Gastroesophageal sphincter (tissue), 3 donors: ENCODE measurements around the gene TBCK.

Experiments used
- EP300 ChIP-seq: sonication (generic); formaldehyde crosslinking; IDR thresholded peaks from one replicate; pipeline ENCODE4 v1.6.1; 2017; ENCODE audit warnings: antibody characterized with exemption, mild to moderate bottlenecking
- POLR2A ChIP-seq, 2 donors: fragments of 450-650 bp; IDR thresholded peaks; one replicate each; pipeline ENCODE4 v1.6.1; 2017; ENCODE audit warnings: antibody characterized with exemption in 2 of 2, mild to moderate bottlenecking in 2 of 2, moderate library complexity in 1 of 2
- POLR2AphosphoS5 ChIP-seq: sonication (generic); formaldehyde crosslinking; IDR thresholded peaks from one replicate; pipeline ENCODE4 v1.6.1; 2017; ENCODE audit warnings: antibody characterized with exemption
- TF ChIP-seq, protein P1 (sequence below), 4 experiments: fragments of 200-600 bp in 2 of 4; fragments of 450-650 bp in 2 of 4; sonication (generic) in 1 of 4; IDR thresholded peaks; one replicate each; pipeline ENCODE4 v1.5.1; 2017 to 2019; ENCODE audit warnings: antibody characterized with exemption in 4 of 4, mild to moderate bottlenecking in 2 of 4, moderate library complexity in 2 of 4

DNA sequence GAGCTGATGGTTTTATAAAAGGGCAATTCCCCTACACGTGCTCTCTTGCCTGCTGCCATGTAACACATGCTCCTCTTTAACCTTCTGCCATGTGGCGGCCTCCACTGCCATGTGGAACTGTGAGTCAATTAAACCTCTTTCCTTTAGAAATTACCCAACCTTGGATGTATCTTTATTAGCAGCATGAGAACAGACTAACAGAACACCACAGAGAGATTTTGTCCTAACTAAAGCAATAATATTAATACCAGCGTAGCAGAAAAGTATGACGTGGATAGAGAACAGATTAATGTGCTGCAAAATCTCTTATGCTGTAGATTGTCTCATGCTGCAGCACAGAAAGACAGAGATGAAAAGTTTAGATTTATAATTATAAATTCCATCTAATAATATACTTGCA lies 23.4 kb upstream of the TBCK start:
- TF ChIP-seq, protein P1, sequence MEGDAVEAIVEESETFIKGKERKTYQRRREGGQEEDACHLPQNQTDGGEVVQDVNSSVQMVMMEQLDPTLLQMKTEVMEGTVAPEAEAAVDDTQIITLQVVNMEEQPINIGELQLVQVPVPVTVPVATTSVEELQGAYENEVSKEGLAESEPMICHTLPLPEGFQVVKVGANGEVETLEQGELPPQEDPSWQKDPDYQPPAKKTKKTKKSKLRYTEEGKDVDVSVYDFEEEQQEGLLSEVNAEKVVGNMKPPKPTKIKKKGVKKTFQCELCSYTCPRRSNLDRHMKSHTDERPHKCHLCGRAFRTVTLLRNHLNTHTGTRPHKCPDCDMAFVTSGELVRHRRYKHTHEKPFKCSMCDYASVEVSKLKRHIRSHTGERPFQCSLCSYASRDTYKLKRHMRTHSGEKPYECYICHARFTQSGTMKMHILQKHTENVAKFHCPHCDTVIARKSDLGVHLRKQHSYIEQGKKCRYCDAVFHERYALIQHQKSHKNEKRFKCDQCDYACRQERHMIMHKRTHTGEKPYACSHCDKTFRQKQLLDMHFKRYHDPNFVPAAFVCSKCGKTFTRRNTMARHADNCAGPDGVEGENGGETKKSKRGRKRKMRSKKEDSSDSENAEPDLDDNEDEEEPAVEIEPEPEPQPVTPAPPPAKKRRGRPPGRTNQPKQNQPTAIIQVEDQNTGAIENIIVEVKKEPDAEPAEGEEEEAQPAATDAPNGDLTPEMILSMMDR (IDR thresholded peaks at IDR 0.05) = no peak
- TF ChIP-seq POLR2A (IDR thresholded peaks at IDR 0.05) (no peak), EP300 (no peak), POLR2AphosphoS5 (no peak)
